GM12864 (cell line): ENCODE measurements around the gene KRT6C.

Experiments used
- DNase-seq: peaks from one replicate; pipeline ENCODE4 v3.0.0-alpha.2; 2011; ENCODE audit warnings: low read depth
- H3K4me3 ChIP-seq: 2 replicates; pipeline ENCODE4 v1.5.1; 2011; ENCODE audit warnings: mild to moderate bottlenecking, low read depth, low read length, control low read depth
- TF ChIP-seq, protein P1 (sequence below): IDR thresholded peaks from 2 replicates; pipeline ENCODE4 v1.5.1; 2011; ENCODE audit warnings: low read depth, mild to moderate bottlenecking, moderate library complexity, low read length, control low read depth, inconsistent platforms; ENCODE audit errors: missing control alignments

KRT6C gene

DNA sequence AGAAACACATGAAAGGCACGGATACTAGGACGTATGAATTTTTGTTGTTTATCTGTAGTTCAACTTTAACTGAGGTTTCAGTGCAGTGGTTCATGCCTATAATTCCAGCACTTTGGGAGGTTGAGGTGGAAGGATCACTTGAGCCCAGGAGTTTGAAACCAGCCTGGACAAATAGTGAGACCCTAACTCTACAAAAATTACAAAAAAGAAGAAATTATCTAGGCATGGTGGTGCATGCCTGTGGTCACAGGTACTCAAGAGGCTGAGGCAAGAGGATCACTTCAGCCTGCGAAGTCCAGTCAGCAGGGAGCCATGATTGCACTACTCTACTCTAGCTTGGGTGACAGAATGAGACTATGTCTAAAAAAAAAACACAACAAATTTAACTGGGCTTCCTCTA lies 29.6 kb downstream of the KRT6C start:
- no peak overlapping the region for H3K4me3 ChIP-seq
- TF ChIP-seq, protein P1, sequence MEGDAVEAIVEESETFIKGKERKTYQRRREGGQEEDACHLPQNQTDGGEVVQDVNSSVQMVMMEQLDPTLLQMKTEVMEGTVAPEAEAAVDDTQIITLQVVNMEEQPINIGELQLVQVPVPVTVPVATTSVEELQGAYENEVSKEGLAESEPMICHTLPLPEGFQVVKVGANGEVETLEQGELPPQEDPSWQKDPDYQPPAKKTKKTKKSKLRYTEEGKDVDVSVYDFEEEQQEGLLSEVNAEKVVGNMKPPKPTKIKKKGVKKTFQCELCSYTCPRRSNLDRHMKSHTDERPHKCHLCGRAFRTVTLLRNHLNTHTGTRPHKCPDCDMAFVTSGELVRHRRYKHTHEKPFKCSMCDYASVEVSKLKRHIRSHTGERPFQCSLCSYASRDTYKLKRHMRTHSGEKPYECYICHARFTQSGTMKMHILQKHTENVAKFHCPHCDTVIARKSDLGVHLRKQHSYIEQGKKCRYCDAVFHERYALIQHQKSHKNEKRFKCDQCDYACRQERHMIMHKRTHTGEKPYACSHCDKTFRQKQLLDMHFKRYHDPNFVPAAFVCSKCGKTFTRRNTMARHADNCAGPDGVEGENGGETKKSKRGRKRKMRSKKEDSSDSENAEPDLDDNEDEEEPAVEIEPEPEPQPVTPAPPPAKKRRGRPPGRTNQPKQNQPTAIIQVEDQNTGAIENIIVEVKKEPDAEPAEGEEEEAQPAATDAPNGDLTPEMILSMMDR = no peak
- DNase-seq = no peak

DNA sequence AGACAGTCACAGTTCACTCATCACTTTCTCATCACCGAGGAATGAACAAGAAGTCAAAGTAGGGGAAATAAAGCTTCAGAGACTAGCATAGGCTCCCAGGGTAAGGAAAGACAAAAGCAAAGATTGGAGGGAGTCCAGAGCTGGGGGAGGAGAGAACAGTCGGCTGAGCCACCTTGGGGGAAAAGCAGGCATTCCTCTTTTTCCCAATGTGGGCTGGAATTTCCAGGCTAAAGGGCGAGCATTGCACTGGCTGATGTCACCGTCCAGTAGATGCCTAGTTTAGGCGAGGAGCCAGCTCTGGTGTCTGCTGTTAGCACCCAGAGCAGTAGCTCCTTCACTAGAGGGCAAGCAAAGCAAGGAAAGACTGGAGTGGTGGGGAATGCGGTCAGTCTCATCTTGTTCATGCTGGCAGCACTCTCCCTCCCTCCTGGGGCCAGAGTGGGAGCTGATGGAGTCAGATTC lies 31.0 kb downstream of the KRT6C start:
- TF ChIP-seq, protein P1 = no peak
- no peak overlapping the region for H3K4me3 ChIP-seq
- no peak for DNase-seq

DNA sequence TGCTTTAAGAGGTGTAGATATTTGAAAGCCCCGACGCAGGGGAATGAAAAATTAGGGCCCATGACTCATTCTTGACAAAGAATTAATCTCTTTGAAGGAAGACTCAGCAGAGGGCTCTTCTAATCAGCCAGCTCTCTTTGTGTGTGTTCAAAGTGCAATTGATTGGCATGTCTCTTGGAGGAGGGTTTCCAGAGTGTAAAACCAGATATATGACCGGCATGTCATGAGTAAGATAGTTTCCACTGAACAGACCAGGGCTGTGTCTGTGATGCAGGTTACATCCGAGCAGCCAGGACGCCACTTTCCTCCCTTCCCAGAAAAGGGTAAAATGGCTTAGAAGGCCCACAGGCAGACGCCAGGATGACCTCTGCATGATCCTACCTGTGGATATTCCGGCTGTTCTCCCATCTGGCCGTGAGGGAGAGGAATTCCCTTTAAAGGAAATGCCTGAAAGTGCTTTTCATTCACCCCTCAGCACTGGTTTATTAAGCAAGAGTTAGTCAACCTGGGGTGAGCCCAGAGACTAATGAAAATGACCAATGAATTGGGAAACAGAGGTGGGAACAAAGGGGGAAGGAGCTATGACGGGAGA lies 32.2 kb downstream of the KRT6C start:
- TF ChIP-seq, protein P1 = no peak
- no peak overlapping the region for H3K4me3 ChIP-seq

DNA sequence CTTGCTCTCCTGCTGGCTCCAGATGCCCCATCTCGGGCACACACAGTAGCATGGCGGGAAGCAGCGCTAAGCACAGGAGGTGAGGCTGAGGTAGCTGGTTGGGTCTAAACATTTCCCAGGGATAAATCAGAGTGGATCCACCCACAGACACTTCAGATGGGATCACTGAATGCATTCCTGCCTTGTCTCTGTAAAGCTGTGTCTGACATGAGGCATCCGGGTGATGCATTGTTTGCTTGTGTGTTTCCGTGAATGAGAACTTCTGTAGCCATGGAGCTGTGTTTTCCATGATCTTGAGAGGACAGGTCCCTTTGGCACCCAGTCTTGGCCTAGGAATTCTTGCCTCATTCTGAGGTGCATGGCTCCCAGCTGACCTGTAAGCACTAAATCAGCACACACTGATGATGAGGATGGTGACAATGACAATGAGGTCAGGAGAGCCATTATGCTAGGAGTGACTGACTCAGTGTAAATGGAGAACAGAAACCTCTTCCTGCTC lies 32.7 kb downstream of the KRT6C start:
- no peak overlapping the region for H3K4me3 ChIP-seq
- TF ChIP-seq, protein P1 = no peak
- no peak for DNase-seq

More for the DNA sequence above, 32.2 kb downstream of the KRT6C start:
- no peak for DNase-seq

DNA sequence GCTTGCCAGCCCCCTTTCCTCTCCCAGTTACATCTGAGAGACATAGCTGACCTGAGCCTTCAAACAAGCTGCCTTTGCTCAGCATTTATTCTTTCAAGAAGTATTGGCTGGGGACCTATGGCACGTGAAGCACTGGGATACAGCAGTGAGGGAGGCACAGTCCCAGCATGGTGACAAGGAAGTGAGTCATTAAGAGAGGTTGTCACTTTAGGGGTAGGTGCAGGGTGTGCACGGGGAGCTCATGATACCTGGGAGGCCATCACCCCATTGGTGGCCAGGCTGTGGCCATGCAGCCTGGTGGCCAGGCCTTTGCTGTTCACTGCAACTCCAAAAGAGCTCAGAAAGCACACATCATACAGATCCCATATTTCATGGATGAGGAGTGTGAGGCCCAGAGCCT lies 33.8 kb downstream of the KRT6C start:
- no peak for DNase-seq
- H3K4me3 ChIP-seq = no peak overlapping the region
- TF ChIP-seq, protein P1 = no peak

DNA sequence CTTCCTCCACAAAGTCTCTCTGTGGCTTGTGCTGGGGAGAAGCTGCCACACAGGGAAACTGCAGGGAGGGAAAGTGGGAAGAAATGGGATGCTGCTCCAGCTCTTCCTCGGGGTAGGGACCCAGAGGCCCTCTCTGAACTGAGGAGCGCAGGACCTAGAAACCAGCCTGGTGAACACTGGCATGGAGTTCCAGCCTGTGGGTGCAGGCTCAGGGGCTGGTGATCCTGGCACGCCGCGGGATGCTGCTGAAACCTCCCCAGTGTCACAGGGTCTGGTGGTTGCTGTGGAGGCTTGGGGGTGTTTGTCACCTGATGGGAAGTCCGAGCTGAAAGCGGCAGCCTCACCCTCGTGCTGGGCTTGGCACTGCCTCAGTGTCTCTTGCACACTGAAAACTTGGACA lies 34.2 kb downstream of the KRT6C start:
- TF ChIP-seq, protein P1 = no peak
- no peak for DNase-seq
- no peak overlapping the region for H3K4me3 ChIP-seq
